Right lobe of liver (tissue), 6 donors: ENCODE data around the gene FTL. TPM values are rescaled to one million over a fixed set of nuclear protein-coding genes. Genes with fewer than 3 reads are reported as not detected.

Source experiments
- ATAC-seq, 4 donors: fragments of 200-7000 bp; cut with Tn5 transposase; one replicate each; pipeline ENCODE4 v1.9.1; 2020; ENCODE audit warnings: mild to moderate bottlenecking in 4 of 4, moderate library complexity in 4 of 4
- DNase-seq, 3 donors: peaks; one replicate each; pipeline ENCODE4 v3.0.0-alpha.2; 2020
- H3K27ac ChIP-seq, 3 donors: fragments of 200-600 bp; one replicate each; pipeline ENCODE4 v1.8.0; 2022
- H3K27me3 ChIP-seq, 2 donors: fragments of 200-600 bp; one replicate each; pipeline ENCODE4 v1.8.0; 2022
- H3K36me3 ChIP-seq, 4 donors: fragments of 200-600 bp; sonication (generic) in 1 of 4; one replicate each; pipeline versions ENCODE4 v1.5.1 to v1.8.0; 2017 to 2022; ENCODE audit warnings: control low read depth in 1 of 4
- H3K4me1 ChIP-seq, 4 donors: fragments of 200-600 bp; sonication (generic) in 1 of 4; one replicate each; pipeline versions ENCODE4 v1.5.1 to v1.8.0; 2017 to 2022; ENCODE audit warnings: control low read depth in 1 of 4
- H3K4me3 ChIP-seq, 3 donors: fragments of 200-600 bp; one replicate each; pipeline ENCODE4 v1.8.0; 2022
- H3K9me3 ChIP-seq, 4 donors: fragments of 200-600 bp; sonication (generic) in 1 of 4; one replicate each; pipeline versions ENCODE4 v1.5.1 to v1.8.0; 2017 to 2022; ENCODE audit warnings: control low read depth in 1 of 4
- CTCF ChIP-seq, 4 donors: fragments of 200-600 bp in 3 of 4; fragments of 450-650 bp in 1 of 4; IDR thresholded peaks; one replicate each; pipeline versions ENCODE4 v1.5.1 to v1.8.0; 2016 to 2022; ENCODE audit warnings: antibody characterized with exemption in 4 of 4, mild to moderate bottlenecking in 2 of 4
- POLR2A ChIP-seq: fragments of 450-650 bp; IDR thresholded peaks from one replicate; pipeline ENCODE4 v1.6.1; 2017; ENCODE audit warnings: antibody characterized with exemption, mild to moderate bottlenecking
- WGBS: methylation state at CpG from one replicate; pipeline ENCODE4 v1.1.6; 2018; ENCODE audit warnings: low coverage, low lambda C conversion rate; ENCODE audit not compliant: insufficient coverage; ENCODE audit errors: missing lambda C conversion rate; 5-methylcytosine and 5-hydroxymethylcytosine counted together
- intact Hi-C, 2 donors: fragments of 100-400 bp; cut with DNase I; formaldehyde crosslinking; loops; one replicate each; pipeline versions ENCODE4 v1.11.2 to v1.14.1; 2022
- total RNA-seq, 6 experiments: library from RNA; depleted of rRNA in 2 of 6; stranded (reverse); fragments of >200 nt in 2 of 6; fragmentation: NEBNext Ultra II Directional in 3 of 6; extraction: Animal tissue kit (Norgen Biotek cat#: 25700) in 3 of 6; gene quantifications; one replicate each; pipeline versions ENCODE4 v1.1.0 to v1.2.4, GENCODE V29; 2016 to 2023
- donor health status: DM: no; HTN: yes; CAD: no.
- donor health status: DM: no; HTN: no; CAD: no.
- donor health status: DM: no; HTN: no; CAD: no.
- donor health status: DM: no; HTN: yes; CAD: no.
- donor health status: DM: no; HTN: yes; CAD: no.

The FTL gene
- total RNA-seq, 6 experiments from 2014 or later: 5,005 to 19,229 (median 10,447) TPM

GRCh38 chr19:48970139-48970766 lies 5.1 kb downstream of the FTL start:
- intact Hi-C loops: no loop called here
- peak in 1 of 3 donors; percentile 34 for DNase-seq
- H3K27me3 ChIP-seq: no peaks in the 10 kb centered on the region
- WGBS: 80% methylated on average over 10 of the region's 23 CpGs
- ATAC-seq: no peak
- peaks cover 0 to 50% (median 5%) of the 10 kb centered on the region in 4 donors for H3K36me3 ChIP-seq
- TF ChIP-seq POLR2A (no peak), CTCF (IDR thresholded peaks at IDR 0.05) (no peak)
- H3K9me3 ChIP-seq: no peaks in the 10 kb centered on the region
- H3K27ac ChIP-seq: no peak overlapping the region
- no peak overlapping the region for H3K4me3 ChIP-seq
- H3K4me1 ChIP-seq: peaks cover 0 to 11% (median 0%) of the 10 kb centered on the region in 4 donors

GRCh38 chr19:48970923-48971395 lies 5.8 kb downstream of the FTL start:
- no peaks in the 10 kb centered on the region for H3K27me3 ChIP-seq
- 1% methylated on average over 11 of the region's 19 CpGs for WGBS
- H3K9me3 ChIP-seq: no peaks in the 10 kb centered on the region
- H3K4me3 ChIP-seq: no peak overlapping the region
- intact Hi-C loops: no loop called here
- H3K36me3 ChIP-seq: peaks cover 0 to 44% (median 3%) of the 10 kb centered on the region in 4 donors
- peak; percentile 74 to 84 (median 78) for DNase-seq
- peaks cover 0 to 11% (median 0%) of the 10 kb centered on the region in 4 donors for H3K4me1 ChIP-seq
- ATAC-seq: peak; percentile 20 to 69 (median 46)
- H3K27ac ChIP-seq: no peak overlapping the region
- TF ChIP-seq POLR2A (no peak), CTCF (IDR thresholded peaks at IDR 0.05) (peak; percentile 88 to 97 (median 91))

GRCh38 chr19:48975947-48976847 lies 11.1 kb downstream of the FTL start:
- H3K27ac ChIP-seq: no peak overlapping the region
- intact Hi-C loops: no loop called here
- ATAC-seq (peak in 2 of 4 donors; percentile 29 to 43), DNase-seq (no peak)
- 89% methylated on average over 10 of the region's 13 CpGs for WGBS
- H3K36me3 ChIP-seq: peaks cover 0 to 34% (median 3%) of the 10 kb centered on the region in 4 donors
- H3K4me1 ChIP-seq: no peaks in the 10 kb centered on the region
- H3K4me3 ChIP-seq: no peak overlapping the region
- no peaks in the 10 kb centered on the region for H3K9me3 ChIP-seq
- TF ChIP-seq CTCF (IDR thresholded peaks at IDR 0.05) (no peak), POLR2A (no peak)
- H3K27me3 ChIP-seq: no peaks in the 10 kb centered on the region

- Histone ChIP-seq H3K27ac (no peak overlapping the region), H3K4me1 (no peaks in the 10 kb centered on the region), H3K36me3 (peaks cover 0 to 43% (median 3%) of the 10 kb centered on the region in 4 donors), H3K4me3 (no peak overlapping the region), H3K9me3 (no peaks in the 10 kb centered on the region), H3K27me3 (no peaks in the 10 kb centered on the region)
- DNase-seq (no peak), ATAC-seq (no peak)
- TF ChIP-seq POLR2A (no peak), CTCF (IDR thresholded peaks at IDR 0.05) (no peak)
- 60% methylated on average over 2 of the region's 2 CpGs for WGBS
- intact Hi-C loops: no loop called here
Observed at GRCh38 chr19:48977061-48977460, 12.0 kb downstream of the FTL start.
